Germinal center (tissue), 1 donor: ENCODE data around the gene KDM4C.
"Not testable (repeated sequence)": the region's sequence is repeated elsewhere in the genome, so short reads cannot be mapped to it uniquely, and the experiment has no call there.

Source experiments
- DNase-seq: peaks from one replicate; pipeline ENCODE4 v3.0.0; 2012; ENCODE audit warnings: mixed read lengths, low spot score

The KDM4C gene

GRCh38 chr9:6764523-6764922 lies 6.8 kb downstream of the KDM4C start:
- DNase-seq, result no peak

GRCh38 chr9:6764950-6765349 lies 7.2 kb downstream of the KDM4C start:
- DNase-seq, result no peak

GRCh38 chr9:6765396-6765795 lies 7.6 kb downstream of the KDM4C start:
- DNase-seq, result no peak

- DNase-seq, result no peak
These were observed 8.8 kb downstream of the KDM4C start for GRCh38 chr9:6766606-6767005.

- DNase-seq, result not testable (repeated sequence)
These were observed 10.8 kb downstream of the KDM4C start for GRCh38 chr9:6768587-6768986.

GRCh38 chr9:6771722-6772121 lies 13.9 kb downstream of the KDM4C start:
- no peak for DNase-seq

- no peak for DNase-seq
These were observed 19.6 kb downstream of the KDM4C start for GRCh38 chr9:6777213-6777902.

GRCh38 chr9:6779417-6780241 lies 21.9 kb downstream of the KDM4C start:
- no peak for DNase-seq

GRCh38 chr9:6780690-6781089 lies 22.9 kb downstream of the KDM4C start:
- no peak for DNase-seq

- no peak for DNase-seq
These were observed 23.7 kb downstream of the KDM4C start for GRCh38 chr9:6781476-6781875.

- no peak for DNase-seq
These were observed 24.6 kb downstream of the KDM4C start for GRCh38 chr9:6782345-6782744.

GRCh38 chr9:6782981-6783380 lies 25.2 kb downstream of the KDM4C start:
- no peak for DNase-seq

GRCh38 chr9:6783753-6784152 lies 26.0 kb downstream of the KDM4C start:
- no peak for DNase-seq

- DNase-seq, result no peak
These were observed 27.9 kb downstream of the KDM4C start for GRCh38 chr9:6785682-6786081.

GRCh38 chr9:6787793-6788161 lies 30.0 kb downstream of the KDM4C start:
- DNase-seq, result no peak

GRCh38 chr9:6788162-6789016 lies 30.6 kb downstream of the KDM4C start:
- DNase-seq, result no peak

- not testable (repeated sequence) for DNase-seq
These were observed 31.2 kb downstream of the KDM4C start for GRCh38 chr9:6789017-6789338.

- DNase-seq, result no peak
These were observed 33.1 kb downstream of the KDM4C start for GRCh38 chr9:6790866-6791265.

GRCh38 chr9:6793203-6793602 lies 35.4 kb downstream of the KDM4C start:
- DNase-seq, result no peak

- DNase-seq, result no peak
These were observed 37.2 kb downstream of the KDM4C start for GRCh38 chr9:6794936-6795335.

- no peak for DNase-seq
These were observed 45.2 kb downstream of the KDM4C start for GRCh38 chr9:6802926-6803325.

- no peak for DNase-seq
These were observed 47.8 kb downstream of the KDM4C start for GRCh38 chr9:6805532-6805931.

GRCh38 chr9:6806318-6806717 lies 48.5 kb downstream of the KDM4C start:
- DNase-seq, result not testable (repeated sequence)
